Omental fat pad (tissue), 4 donors: Measurements from ENCODE around the gene KIFC3. TPM values are rescaled to one million over a fixed set of nuclear protein-coding genes. Genes with fewer than 3 reads are reported as not detected.
A peak's percentile ranks its signal among the peaks of the same experiment; 100 is the strongest.

Source experiments
- ATAC-seq: fragments of 150-250 bp; one replicate; pipeline ENCODE4 v1.9.1; 2016; ENCODE audit warnings: mild to moderate bottlenecking, moderate library complexity; ENCODE audit not compliant: low FRiP score
- DNase-seq: peaks from one replicate; pipeline ENCODE4 v3.0.0-alpha.2; 2019; ENCODE audit warnings: low spot score
- total RNA-seq, 4 donors: library from RNA; depleted of rRNA; stranded (reverse); fragments of >200 nt; gene quantifications; one replicate each; pipeline ENCODE4 v1.1.0, GENCODE V29; 2016
- TF ChIP-seq, protein P1 (sequence below), 3 donors: fragments of 450-650 bp; IDR thresholded peaks; one replicate each; pipeline ENCODE4 v1.5.1; 2016 to 2017; ENCODE audit warnings: antibody characterized with exemption in 3 of 3, mild to moderate bottlenecking in 3 of 3, moderate library complexity in 2 of 3

Gene KIFC3
- total RNA-seq, 4 donors from 2014 or later: 41.5 to 96.9 (median 58.9) TPM

DNA sequence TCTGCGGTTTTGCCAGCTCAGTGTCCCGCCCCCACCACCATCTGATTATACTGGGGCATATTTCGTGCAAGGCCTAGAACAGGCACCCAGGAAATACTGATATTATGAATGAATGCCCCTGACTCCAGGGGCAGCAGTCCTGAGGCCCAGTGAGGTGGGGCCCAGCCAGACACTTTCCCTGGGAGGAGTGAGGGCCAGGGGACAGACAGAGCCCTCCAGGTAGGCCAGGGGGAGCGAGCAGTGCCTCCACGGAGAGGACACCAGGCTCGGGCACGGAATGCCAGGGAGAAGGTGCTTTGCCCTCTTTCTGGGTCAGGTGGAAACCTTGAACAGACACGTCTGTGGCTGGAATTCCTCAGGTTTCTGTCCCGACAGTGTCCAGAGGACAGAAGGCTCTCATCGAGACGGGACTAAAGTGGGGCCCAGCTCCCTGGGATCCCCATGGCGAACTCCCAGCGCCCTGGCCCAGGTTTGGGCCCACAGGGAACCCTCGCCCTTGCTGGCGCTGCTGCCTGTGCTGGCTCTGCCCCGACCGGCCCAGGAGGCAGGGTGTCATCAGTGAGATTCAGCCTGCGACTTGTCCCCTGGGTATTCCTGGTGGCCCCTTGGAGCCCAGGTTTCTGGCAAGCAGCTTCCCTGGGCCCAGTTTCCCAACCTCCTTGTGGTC lies 62.4 kb downstream of the KIFC3 start:
- ATAC-seq: no peak
- TF ChIP-seq, protein P1, sequence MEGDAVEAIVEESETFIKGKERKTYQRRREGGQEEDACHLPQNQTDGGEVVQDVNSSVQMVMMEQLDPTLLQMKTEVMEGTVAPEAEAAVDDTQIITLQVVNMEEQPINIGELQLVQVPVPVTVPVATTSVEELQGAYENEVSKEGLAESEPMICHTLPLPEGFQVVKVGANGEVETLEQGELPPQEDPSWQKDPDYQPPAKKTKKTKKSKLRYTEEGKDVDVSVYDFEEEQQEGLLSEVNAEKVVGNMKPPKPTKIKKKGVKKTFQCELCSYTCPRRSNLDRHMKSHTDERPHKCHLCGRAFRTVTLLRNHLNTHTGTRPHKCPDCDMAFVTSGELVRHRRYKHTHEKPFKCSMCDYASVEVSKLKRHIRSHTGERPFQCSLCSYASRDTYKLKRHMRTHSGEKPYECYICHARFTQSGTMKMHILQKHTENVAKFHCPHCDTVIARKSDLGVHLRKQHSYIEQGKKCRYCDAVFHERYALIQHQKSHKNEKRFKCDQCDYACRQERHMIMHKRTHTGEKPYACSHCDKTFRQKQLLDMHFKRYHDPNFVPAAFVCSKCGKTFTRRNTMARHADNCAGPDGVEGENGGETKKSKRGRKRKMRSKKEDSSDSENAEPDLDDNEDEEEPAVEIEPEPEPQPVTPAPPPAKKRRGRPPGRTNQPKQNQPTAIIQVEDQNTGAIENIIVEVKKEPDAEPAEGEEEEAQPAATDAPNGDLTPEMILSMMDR (IDR thresholded peaks at IDR 0.05): no peak

DNA sequence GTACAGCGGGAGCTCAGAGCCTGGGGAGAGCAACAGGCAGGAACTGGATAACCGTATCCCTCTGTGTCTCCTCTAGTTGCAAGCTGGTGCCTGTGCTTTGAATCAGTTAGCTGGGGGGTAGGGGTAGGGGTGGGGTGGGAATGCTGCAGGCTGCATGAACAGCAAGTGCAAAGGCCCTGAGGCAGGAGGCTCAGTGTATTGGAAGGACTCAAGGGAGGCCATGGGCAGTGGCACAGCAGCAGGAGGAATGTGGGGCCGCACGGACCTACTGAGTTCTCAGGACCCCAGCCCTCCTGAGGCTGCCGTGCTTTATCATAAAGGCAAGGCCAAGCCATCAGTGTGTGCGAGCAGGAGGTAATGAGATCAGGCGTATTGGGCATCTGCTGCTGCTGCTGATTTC lies 63.4 kb downstream of the KIFC3 start:
- DNase-seq (no peak), ATAC-seq (no peak)
- TF ChIP-seq, protein P1 (IDR thresholded peaks at IDR 0.05): no peak

More for the DNA sequence above, 62.4 kb downstream of the KIFC3 start:
- DNase-seq: no peak

DNA sequence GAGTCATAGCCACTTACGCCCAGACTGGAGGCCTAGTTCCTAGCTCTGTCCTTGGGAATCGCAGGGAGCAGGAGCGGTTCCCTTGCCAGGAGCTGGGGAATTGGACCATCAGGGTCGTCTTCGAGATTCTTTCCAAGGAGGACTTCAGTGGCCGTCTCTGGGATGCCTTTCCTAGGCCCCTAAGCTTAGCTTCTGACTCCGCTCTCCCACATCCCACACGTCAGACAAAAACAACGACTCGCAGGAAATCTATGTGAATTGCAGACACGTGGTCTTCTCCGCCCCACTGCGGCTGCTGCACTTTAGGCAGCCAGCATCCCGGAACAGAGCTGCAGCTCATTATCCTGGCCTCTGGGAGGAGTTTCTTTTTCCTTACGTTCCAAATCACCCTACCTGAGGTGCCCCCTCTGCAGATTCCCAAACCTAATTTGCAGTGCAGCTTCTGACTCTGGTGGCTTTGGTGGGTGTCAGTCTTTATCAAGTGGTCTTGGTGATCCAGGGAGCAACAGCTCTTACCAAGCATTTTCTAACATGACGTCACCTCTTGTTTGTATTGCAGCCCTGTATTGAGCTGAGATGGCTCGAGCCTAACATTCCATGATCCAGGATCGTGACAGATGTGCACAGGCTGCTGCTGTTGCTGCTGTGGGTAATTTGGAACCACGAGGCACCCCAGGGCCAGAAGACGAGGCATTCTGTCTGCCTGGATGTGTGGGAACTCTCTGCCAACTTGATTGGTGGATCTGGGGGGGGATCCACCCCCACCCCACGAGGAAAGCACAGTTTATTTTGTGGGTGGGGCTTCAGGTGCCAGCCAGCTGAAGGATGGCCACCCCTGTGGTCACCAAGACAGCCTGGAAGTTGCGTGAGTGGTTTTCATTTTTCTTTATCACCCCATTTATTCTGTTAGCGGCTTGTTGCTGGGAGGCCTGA lies 65.6 kb downstream of the KIFC3 start:
- peak; percentile 12 for ATAC-seq

DNA sequence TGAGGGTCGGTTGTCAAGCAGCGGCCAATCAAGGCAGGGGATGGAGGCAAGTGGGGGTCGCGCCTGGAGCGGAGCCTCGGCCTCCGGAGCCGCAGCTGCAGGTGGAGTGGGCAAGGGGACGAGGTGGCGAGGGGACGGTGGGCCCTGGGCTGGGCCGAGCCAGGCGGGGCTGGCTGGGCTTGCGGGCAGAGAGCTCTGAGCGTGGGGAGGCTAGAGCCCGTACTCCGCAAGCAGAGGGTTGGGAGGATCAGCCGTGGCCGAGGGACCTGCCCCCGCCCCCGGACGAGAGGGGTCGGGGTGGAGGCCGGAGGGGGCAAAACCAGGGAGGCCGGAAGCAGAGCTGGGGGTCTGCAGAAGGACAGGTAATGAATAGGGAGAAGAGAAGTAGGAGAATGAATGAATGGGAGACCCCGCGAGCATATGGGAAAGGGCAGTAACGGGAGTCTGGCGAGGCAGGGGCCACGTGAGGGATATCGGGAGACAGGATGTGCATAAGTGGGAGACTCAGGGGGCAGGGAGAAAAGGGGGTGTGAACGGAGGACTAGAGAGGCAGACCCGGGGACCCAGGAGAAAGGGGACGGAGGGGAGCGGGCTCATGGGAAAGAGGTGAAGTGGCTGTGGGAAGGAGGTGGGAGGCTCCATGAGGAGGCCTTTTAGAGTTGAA lies 66.4 kb downstream of the KIFC3 start, which contains the start of gene KATNB1:
TSS of gene KATNB1 (plus strand) at position 16 of the 664 bp plus-strand sequence. CDS start 1,474 bp downstream, outside the sequence.
- TF ChIP-seq, protein P1 (IDR thresholded peaks at IDR 0.05): no peak
- ATAC-seq (peak; percentile 3), DNase-seq (no peak)

More for the DNA sequence above, 65.6 kb downstream of the KIFC3 start:
- TF ChIP-seq, protein P1 (IDR thresholded peaks at IDR 0.05): peak in 1 of 3 donors; percentile 8
- no peak for DNase-seq

DNA sequence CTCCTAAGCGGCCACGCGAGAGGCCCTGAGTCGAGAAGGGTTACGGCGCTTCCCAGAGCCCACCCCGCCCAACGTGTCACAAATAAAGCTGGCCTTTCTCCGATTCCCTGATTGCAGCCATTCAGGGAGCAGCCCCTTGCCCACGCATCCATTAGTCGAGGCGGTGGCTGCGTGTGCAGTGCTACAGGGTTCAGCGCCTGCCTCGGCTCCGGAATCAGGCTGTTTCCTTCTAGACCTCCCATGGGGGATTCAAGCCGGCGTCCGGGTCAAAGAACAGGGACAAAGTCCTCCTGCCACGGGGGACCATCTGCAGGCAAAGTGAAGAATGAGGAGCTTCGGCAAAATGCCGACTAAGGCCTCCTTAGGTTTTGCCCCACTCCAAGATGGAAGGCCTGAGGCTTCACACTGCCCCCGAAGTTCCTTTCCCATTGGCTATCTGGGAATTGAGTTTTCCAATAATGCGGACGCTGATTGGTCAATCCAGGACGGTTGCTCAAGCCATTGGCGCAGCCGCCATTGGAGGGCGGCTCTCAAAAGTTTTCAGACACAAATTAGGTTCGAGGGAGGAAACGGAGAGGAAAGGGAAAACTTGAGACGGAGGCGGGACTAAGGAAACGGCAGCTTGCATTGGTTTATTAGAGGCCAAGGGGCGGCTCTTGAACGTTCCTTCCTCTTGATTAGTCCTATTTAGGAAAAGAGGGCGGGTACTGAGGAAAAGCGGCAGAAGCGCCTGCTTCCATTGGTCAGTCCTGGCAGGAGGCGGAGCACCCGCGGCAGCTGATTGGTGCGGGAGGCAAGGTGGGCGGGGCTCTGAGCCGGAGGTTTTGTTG lies 67.2 kb downstream of the KIFC3 start:
- peak; percentile 89 for DNase-seq
- TF ChIP-seq, protein P1 (IDR thresholded peaks at IDR 0.05): no peak
- ATAC-seq: peak; percentile 97

DNA sequence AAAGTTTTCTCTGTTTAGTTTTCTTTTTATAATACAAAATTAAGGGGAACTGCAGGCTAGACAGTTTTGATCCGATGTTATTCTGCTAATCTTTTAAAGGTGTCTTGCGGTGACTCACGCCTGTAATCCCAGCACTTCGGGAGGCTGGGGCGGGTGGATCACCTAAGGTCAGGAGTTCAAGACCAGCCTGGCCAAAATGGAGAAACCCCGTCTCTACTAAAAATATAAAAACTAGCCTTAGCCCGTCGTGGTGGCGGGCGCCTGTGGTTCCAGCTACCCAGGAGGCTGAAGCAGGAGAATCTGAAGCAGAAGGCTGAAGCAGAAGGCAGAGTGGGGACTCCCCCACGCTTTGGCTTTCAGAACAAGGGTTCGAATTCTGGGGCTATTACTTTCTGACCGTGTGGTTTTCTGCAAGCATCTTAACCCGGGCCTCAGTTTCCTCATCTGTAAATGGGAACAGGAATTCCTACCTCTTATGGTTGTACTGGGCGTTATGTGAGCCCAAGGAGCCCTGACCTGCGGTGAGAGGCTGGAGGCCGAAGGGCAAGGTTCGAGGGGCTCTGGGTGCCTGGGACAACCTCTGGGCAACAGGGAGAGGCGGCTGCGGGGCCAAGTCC lies 67.9 kb downstream of the KIFC3 start:
- no peak for DNase-seq
- TF ChIP-seq, protein P1 (IDR thresholded peaks at IDR 0.05): no peak
- no peak for ATAC-seq
